Measurements from ENCODE around the gene FOCAD.
A peak's percentile ranks its signal among the peaks of the same experiment; 100 is the strongest.

FOCAD gene

DNA sequence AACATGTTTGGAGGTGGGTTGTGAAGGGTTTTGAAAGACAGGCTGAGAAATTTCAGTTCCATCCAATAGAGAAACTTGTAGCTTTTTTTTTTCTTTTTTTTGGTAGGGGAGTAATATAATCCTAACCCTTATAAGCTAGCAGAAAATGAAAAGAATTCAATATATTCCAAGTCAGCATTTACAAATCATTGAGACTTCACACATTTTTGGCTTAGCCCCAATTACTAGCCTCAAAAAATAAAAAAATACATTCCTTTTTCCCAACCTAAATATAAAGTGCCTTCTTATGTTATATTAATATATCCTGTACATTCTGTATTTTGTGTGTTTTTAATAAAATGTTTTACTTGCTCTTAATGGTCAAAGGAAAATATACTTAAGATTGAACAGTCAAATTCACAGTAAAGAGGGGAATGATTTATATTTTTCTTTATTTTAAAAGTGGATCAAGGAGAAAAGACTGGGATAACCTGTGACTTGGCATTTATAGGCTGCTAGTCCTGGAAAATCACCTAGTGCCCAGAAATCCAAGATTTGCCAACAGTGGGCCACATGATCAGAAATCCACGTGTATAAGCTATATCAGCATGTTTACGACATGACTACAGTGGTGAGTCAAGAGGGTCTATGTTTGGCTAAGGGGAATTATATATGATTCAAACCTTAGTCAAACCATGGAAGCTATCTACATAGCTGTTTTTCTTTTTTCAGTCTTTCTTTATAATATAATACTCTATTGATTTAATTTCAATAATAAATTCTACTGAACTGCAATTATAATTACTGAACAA lies 332.8 kb downstream of the FOCAD start:
- DNase-seq (ENCODE audit: low spot score): no peak

DNA sequence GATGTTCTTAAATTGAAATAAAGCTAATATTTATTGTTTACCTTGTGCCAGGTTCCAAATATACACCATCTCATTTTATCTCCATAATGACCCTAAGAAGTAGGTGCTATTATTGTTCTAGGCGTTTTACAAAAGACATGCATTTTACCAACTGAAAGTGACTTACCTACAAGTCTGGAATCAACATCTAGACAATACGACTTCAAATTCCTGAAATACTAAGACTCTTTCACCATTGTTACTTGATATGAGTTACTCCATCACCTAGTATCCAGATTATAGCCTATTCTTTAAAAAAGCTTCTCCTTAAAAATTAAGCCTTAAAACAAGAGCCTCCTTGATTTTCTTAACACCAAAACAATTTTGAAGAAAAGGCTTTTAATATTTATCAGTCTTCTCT lies 334.1 kb downstream of the FOCAD start:
- no peak for DNase-seq (ENCODE audit: low spot score)

DNA sequence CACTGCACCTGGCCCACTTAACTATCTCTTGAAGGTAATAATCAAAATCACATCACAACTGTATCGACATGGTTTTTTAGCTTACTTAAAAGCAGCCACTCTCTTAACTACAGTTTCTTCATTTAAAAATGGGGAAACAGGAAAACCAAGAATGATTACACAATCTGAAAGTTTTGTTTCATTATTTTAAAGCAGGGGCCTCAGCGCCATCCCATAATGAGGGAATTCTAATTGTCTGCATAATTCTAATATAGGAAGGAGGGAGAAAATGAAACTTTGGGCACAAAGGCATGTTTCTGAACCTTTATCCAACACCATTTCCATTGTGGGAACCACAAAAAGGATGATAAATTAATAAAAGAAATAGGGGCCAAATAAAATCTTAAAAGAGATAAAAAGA lies 339.8 kb downstream of the FOCAD start:
- no peak for DNase-seq (ENCODE audit: low spot score)

DNA sequence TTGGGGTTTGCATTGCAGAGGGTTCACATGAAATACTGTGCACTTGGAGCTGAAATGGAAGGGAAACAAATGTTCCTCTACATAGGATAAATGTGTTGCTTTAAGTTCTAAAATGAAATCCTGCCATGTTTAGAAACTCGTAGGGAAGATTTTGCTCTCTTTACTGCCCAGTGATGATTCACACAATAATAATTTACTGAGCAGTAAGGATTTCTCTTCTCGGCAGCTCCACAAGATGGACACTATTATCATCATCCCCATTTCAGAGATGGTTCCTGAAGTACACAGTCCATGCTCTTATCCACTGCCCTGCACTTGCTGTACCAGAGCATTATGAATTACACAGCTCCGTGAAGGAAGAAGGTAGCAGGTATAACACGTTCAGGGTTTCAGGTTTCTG lies 343.2 kb downstream of the FOCAD start:
- DNase-seq (ENCODE audit: low spot score): no peak

DNA sequence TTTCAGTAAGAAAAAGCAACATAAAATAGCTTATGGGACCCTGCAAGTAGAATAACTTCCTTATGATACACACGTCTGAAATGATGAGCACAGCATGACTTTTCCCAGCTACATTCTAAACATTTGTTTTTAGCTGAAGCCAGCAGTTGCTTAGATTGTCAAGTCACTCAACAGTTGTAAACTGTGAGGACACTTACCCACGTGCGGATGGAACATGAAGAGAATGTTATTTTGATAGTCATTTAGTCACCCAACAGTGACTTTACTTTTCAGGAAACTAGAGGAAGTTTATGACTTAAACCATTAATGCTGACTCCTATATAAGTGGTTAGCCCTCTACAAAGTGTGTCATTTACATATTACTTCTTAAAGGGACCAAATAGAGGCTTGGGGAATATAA lies 344.4 kb downstream of the FOCAD start:
- peak; percentile 20 for DNase-seq (ENCODE audit: low spot score)

DNA sequence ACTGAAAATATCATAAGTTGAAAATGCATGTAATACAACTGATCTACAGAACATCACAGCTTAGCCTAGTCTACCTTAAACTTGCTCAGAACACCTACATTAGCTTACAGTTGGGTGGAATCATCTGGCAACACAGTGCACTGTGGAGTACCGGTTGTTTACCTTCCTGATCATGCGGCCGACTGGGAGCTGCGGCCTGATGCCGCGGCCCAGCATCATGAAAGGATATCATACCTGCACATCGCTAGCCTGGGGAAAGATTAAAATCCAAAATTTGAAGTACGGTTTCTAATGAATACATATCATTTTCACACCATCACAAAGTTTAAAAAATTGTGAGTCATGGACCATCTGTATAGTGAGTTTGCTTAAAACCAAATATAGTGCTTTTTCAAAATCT lies 345.6 kb downstream of the FOCAD start:
- DNase-seq (ENCODE audit: low spot score): peak; percentile 11

DNA sequence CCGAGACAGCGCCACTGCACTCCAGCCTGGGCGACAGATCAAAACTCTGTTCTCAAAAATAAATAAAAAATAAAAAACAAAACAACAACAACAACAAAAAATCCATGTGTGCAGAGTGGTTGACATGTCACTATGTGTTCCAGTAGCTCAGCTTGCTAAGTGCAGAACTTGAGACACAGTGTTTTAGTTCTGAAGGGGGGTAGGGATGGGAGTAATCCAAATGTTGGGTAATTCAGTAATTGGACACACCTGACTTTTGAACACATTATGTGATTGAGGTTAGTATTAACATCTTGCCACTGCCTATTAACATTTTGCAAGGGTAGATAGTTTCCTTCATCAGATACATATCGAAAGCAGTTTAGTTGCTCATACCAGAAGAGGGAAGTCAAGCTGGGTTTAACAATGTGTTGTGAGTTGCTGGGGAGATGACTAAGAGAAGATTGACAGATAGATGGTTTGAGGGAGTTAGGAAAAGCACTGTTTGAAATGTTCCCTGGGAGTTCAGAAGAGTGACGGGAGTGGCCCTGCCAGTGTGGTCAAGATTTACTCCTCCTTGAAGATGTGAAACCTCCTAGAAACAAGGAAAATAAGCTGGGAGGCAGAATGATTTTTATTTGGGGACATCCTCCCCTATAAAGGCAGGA lies 346.5 kb downstream of the FOCAD start:
- peak; percentile 62 for DNase-seq (ENCODE audit: low spot score)

DNA sequence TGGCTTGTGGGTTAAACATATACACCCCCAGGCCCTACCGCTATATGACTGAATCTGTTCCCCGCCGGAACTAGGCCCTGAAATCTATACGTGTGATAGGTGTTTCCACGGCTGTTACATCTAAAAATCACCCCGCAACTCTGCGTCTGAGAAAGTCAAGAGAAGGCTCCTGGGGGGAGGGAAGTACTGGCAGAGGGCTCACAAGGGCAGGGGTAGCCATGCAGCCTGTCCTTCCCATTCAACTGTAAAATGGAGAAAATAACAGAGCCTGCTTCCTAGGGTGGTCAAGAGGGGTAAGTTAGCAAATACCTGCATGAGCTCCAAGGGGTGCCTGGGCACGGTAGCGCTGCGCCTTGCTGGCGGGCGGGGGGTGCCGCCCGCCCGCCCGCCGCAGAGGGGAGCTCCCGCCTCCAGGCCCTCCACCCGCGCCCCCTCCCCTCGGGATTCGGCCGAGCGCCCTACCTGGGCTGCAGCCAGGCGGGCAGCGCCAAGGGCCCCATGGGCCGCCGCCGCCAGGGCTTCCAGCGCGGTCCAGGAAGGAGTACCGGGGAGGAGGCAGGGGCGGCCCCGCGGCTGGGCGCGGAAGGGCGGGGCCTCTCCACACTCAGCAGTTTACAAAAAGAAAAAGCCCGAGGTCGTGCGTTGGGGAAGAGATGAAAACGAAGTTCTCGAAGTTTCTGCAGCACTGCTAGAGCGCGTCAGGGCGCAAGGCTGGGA lies 347.2 kb downstream of the FOCAD start, which contains the start of gene HACD4:
HACD4 (minus strand) TSS at position 550 of the 717 bp plus-strand sequence; CDS start at position 500, 50 bp downstream.
- peak; percentile 67 for DNase-seq (ENCODE audit: low spot score)

DNA sequence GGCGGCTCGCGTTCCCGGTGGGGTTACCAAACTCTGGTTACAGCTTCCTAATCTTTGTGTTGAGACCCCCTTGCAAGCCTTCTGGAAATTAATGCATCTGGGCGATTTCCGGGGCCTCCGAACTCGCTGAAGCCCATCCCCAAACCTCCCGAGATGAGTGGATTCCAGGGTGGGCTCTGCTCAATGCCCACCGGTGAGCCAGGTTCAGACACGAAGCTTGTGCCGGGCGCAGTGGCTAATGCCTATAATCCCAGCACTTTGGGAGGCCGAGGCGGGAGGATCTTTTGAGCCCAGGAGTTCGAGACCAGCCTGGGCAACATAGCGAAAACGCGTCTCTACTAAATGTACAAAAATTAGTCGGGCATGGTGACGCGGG lies 347.7 kb downstream of the FOCAD start:
- no peak for DNase-seq (ENCODE audit: low spot score)

DNA sequence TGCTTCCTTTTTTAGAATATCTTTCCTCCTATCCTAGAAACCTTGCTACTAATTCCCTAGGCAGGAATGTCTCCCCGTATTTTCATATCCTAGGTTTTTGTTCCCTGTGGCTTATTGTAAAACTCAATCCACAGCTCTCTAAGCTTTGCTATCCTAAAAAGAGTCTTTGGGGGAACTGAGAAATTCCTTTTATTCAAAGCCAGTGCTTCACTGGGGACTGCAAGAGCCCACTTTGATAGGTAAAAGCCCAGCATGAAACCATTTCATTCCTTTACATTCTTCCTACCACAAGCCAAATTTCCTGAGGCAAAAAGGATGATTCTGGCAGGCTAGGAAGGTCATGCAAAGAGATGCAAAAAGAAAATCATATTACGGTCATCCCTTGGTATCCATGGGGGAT lies 353.2 kb downstream of the FOCAD start:
- DNase-seq (ENCODE audit: low spot score): no peak

DNA sequence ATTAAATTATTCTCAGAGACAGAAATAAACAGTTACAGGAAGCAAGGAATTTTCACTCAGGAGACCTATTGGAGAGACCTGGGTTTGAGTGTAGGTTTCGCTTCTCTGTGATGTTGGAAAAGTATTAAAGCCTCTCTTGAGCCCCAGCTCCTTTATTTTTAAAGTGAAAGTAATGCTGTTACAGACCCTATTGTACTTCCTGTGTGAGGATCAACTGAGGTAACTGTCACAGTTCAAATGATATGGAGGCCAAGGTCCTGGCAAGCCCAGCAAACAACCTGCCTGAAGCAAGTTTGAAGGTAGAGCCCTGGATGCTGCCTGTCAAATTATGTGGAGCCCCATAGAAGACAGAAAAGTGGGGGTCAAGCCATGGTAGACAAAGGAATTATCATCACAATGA lies 355.2 kb downstream of the FOCAD start:
- no peak for DNase-seq (ENCODE audit: low spot score)

DNA sequence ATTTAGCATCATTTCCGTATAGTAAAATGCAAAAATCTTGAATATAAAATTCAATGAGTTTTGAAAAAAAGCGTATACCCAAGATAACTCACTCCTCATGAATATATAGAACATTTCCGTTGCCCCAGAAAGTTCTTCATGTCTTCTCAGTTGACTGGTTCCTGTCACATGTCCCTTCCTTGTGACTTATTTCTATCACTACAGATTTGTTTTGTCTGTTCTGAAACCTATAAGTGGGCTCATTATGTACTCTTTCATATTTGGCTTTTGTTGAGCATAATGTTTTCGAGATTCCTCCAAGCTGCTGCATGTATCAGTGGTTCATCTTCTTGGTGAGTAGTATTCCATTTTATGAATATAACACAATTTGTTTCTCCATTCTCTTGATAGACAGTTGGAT lies 358.4 kb downstream of the FOCAD start:
- DNase-seq (ENCODE audit: low spot score): no peak

DNA sequence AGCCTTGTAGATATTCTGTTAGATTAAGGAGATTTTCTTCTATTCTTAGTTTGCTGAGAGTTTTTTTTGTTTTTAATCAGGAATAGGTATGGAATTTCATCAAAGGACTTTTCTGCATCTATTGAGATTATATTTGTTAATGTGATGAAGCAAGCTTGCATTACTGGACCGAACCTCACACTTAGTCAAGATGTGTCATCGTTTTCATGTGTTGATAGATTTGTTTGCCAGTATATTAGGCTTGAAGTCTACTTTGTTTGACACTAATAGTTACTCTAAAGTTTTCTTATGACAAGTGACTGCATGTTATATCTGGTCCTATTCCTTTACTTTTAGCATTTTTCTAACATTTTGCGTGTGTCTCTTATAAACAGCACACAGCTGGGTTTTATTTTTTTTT lies 359.8 kb downstream of the FOCAD start:
- no peak for DNase-seq (ENCODE audit: low spot score)

Measured in CD4-positive, alpha-beta T cell treated with Interleukin-2 at 100 ng/mL for 4 hours (primary cell).